ENCODE data around the gene CNTNAP5.

- TF ChIP-seq EZH2 (IDR thresholded peaks at IDR 0.05; ENCODE audit: borderline replicate concordance): no peak
- no peak for TF ChIP-seq CTCF (IDR thresholded peaks at IDR 0.05; ENCODE audit: poor library complexity)
Measured at GRCh38 chr2:124535816-124536215, 510.7 kb downstream of the CNTNAP5 start.
